ENCODE data around the gene COL4A2.

Gene COL4A2

DNA sequence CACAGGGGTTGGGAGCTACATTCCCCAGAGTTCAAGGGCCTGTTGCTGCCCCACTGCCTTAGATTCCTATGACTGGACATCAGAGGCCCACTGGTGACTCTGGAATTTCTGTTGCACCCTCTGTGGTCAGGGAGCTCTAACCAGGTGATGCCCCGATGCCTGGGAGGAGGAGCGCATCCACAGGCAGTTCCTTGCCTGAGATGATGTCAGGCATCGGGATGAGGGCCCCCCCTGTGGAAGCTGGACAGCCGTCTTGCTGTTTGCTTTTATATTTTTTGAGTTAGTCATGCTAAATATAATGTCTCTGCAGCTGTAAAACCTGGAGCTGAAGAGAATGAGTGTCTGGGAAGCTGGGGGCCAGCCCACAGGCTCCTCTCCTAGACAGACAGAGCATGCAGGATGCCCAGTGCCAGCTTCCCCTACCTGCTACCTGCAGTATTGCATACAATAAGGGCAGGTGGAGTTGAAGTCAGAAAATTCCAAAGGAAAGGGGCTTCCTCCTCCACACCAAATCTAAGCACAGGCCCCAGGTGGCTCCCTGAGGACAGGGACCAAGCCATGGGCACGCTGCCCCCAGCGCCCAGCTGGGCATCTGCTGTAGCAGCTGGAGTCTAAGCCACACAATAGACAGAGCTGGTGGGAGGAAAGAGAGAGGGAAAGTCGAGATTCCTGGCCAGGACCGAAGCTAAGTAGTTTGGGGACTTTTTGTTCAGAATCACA lies 16.2 kb downstream of the COL4A2 start:
- DNase-seq = no peak

- DNase-seq = no peak
These were observed 17.1 kb downstream of the COL4A2 start for GRCh38 chr13:110324026-110324749.

DNA sequence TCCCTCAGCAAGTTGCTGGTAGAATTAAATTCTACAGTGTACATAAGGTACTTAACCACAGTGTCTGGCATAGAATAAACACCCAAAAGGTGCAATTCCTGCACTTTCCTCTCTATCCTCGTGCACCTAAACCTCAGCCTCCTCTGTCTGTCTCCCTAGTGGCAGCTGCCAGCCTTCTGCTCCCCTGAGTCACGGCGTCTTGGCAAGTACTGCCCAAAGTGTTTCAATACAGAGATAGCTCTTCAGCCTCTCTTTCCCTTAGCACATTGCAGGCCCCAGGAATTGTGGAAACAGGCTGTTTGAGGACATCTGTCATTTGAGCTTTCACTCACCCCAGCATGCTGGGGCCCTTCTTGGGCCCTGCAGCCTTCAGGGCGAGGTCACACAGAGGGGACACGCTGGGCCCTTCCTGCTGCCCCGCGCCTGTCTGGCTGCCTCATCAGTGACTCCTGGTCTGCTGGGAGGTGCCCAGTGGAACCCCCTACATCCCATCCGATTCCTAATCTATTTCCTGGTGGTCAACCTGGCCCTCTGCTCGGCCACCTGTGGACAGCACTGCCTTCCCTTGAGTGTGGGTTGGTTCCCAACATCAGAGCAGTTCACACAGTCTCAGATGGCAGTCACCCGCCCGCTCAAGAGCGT lies 19.3 kb downstream of the COL4A2 start:
- DNase-seq = no peak

DNA sequence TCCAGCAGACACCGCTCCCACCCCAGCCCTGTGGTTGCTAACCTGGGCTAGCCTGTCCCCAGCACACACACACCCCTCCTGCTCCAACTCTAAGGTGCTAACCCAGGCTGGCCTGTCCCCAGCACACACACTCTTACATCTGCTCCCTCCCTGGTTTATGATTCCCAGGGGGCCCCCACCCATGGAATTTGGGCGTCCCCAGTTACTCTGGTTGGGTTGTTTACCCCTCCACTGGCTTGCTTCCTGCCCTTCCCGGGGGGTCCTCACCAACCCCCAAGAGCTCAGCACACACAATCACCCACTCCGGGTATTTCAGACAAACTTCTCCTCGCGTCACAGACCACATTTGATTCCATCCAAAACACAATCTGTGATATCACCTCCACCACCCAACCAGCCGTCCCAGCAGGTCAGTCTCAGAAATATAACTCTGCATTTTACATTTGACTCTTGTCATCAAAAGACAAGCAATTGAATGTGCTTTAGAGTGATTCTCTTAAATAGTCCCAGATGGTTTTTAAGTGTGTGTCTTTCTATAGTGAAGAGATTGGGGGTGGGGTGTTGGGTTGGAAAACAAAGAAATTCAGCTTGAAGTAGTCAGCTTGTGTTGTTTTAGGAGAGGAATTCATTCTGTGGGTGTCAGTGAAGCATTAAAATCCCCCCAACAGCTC lies 20.1 kb downstream of the COL4A2 start:
- no peak for DNase-seq

GRCh38 chr13:110328573-110328972 lies 21.5 kb downstream of the COL4A2 start:
- DNase-seq = no peak

GRCh38 chr13:110329258-110329657 lies 22.2 kb downstream of the COL4A2 start:
- no peak for DNase-seq

DNA sequence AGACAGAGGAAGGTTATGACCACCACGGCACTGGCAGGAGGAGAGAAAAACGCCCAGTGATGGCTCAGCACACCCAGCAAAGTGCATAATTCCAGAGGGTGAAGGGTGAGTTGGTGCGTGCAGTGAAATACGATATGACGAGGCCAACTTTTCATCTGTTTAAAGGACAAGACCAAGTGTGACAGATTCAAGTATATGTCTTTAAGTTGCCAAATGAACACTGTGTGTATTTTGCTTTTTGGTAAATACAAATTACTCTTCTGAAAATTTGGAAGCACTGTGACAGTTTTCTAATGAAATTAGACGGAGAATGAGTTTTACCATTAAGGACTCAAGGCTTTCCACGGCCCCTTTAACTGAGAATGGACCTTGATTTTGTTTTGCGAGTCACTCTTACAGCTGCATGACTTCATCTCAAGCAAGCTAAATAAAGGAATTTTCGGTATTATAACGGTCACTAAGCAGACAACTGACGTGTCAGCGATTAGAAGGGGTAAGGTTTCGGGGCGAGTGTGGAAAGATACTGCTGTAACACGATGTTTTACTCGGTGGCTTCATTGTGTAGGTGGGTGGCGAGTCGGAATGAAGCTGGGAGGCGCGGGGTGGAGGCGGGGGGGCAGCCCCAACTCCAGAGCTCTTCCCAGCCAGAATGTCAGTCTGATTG lies 22.8 kb downstream of the COL4A2 start:
- DNase-seq = no peak

GRCh38 chr13:110330491-110331011 lies 23.5 kb downstream of the COL4A2 start:
- no peak for DNase-seq

DNA sequence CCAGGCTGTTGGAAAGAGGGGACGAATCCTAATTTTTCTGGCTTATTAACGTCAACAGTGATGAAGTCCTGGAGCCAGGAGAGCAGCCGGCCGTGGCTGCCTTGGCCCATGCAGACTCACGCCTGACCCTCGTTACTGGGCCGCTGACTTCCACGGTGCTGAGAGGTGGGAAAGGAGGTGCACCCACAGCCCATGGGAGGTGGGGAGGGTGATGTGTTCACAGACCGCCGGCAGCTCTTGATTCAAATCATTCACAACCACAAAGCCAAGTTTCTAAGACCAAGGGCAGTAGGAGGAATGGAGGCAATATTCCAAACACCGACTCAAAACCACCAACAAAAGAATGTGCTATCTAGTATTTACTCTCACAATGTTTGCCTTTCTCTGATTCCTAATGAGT lies 24.3 kb downstream of the COL4A2 start:
- DNase-seq = no peak

GRCh38 chr13:110332750-110333149 lies 25.7 kb downstream of the COL4A2 start:
- DNase-seq = no peak

DNA sequence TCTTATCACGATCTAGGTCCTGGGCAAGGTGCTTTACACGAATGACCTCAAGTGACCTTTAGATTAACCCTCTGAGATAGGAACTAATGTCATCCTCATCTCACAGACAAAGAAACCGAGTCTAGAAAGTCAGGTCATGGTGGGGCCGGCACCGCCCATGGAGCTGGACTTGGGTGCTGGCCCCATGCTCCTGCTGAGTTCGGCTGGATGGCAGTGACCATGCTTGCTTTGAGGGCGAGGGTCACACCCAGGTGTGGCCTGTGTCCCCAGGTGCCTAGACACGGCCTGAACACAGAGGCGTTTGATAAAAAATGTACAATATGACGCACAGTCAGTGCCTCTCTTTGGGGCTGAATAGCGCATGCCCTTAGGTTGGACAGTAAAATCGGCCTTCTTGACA lies 26.8 kb downstream of the COL4A2 start:
- no peak for DNase-seq

GRCh38 chr13:110334256-110334655 lies 27.2 kb downstream of the COL4A2 start:
- no peak for DNase-seq

- no peak for DNase-seq
These were observed 27.9 kb downstream of the COL4A2 start for GRCh38 chr13:110334841-110335490.

- DNase-seq = no peak
These were observed 29.0 kb downstream of the COL4A2 start for GRCh38 chr13:110336108-110336507.

- no peak for DNase-seq
These were observed 29.6 kb downstream of the COL4A2 start for GRCh38 chr13:110336681-110337080.

DNA sequence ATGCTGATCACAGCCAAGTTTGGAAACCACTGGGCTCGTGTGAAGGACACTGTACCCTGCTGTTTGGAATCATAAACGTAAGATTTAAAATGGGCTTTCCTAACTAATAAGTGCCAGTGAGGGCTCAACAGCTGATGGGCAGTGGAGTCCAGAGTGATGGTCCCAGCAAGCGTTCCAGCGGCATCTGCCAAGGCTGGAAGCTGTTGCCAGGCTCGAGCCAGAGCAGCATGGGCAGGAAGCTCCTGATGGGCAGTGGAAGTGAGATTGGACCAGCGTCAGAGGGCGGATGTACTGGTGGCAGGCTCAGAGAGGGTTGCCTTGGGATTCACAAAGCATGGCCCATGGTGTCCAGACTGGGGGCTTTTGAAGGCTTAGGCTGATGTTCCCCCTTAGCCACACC lies 30.2 kb downstream of the COL4A2 start:
- DNase-seq = no peak

DNA sequence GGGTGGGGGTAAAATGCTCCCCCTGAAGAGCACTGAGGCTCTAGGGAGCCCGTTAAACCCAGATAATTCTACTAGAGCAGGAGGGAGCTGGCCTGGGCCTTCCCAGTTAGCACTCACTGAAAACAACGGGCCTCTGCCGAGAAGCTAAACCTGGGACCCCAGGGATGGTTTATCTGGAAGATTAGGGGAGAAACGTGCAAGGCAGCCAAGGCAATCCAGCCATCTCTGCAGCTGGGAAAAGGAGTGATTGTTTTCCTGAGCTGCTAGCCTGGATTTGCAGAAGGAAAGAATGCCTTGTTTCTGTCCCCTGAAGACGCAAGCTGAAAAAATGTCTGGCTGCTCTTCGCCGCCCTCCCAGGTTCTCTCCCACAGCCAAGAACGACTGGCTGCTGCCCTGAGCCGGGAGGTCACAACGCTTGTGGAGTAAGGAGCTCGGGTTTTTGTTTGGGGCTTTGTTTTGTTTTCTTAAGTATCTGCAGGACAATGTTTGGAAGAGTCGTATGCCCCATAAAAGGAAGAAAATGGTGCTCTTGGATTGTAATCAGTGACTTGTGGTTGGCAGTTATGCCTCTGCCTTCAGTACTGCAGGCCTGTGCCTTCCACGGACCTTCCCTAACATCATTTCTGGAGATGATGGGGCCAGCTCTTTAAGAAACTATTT lies 31.5 kb downstream of the COL4A2 start:
- DNase-seq = no peak

- DNase-seq = no peak
These were observed 32.2 kb downstream of the COL4A2 start for GRCh38 chr13:110339263-110339662.

DNA sequence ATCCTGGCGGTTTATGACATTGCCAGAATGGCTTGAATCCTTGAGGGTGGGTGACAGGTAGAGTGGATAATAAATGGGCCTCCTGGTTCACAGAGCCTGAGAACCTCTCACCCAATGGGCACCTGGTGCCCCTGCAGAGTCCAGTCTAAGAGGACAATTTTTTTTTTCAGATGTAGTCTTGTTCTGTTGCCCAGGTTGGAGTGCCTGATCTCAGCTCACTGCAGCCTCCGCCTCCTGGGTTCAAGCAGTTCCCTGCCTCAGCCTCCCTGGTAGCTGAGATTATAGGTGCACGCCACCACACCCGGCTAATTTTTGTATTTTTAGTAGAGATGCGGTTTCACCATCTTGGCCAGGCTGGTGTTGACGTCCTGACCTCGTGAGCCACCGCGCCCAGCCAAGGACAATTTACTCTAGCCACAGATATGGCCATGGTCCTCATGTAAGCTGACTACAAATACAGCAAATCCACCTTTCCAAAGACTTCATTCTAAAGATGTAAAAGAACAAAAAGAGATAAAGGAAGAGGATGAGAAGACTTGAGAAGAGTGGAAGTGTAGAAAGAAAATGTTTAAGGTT lies 33.0 kb downstream of the COL4A2 start:
- no peak for DNase-seq

DNA sequence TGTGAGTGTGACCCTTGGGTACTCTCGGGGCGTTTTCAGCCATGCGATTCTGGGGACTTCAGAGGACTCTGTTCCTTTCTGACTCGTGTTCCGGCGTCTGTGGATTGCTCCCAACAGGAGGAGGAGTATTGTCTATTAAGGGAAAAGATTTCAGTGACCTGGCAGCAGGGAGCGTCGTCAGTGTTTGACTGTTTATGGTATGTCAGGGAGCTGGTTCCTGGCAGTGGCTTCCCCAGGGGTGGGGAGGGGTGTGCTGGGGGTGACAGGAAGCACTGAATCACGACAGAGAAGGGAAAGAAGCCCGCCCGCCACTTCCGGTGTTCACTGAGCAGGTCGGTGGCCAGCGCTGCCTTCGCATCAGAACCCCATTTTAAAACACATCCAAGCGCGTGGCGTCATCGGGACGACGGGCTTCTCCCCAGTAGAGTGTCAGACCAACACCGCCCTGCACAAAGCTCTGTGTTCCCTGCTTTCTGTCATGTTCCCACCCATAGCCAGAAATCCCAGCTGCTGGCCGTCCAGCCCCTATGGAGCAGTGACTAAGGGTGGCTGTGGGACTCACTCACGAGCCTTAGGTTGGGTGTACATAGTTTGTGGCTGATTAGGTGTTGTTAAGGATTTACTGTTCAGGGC lies 33.8 kb downstream of the COL4A2 start:
- DNase-seq = no peak
